Gastrocnemius medialis (tissue), 4 donors: ENCODE data around the gene TRAPPC8.

Experiments
- CTCF ChIP-seq, 5 experiments: fragments of 450-650 bp in 3 of 5; fragments of 200-600 bp in 2 of 5; sonication (generic) in 2 of 5; IDR thresholded peaks in 4 of 5; conservative IDR thresholded peaks in 1 of 5; 1 replicate in 4 of 5; 2 replicates in 1 of 5; pipeline ENCODE4 v1.5.1; 2016 to 2019; ENCODE audit warnings: antibody characterized with exemption in 5 of 5, mild to moderate bottlenecking in 3 of 5, moderate library complexity in 3 of 5
- POLR2A ChIP-seq, 2 donors: fragments of 450-650 bp; IDR thresholded peaks; one replicate each; pipeline ENCODE4 v1.6.1; 2017; ENCODE audit warnings: antibody characterized with exemption in 2 of 2, mild to moderate bottlenecking in 2 of 2, moderate library complexity in 2 of 2

GRCh38 chr18:31979714-31980113 is 36.8 kb upstream of the TRAPPC8 start:
- TF ChIP-seq CTCF (IDR thresholded peaks at IDR 0.05 in 4 of 5, conservative IDR thresholded peaks at IDR 0.05 in 1 of 5) (no peak), POLR2A (IDR thresholded peaks at IDR 0.05) (no peak)
